ENCODE results near the gene FAM98C. TPM values are rescaled to one million over a fixed set of nuclear protein-coding genes. Genes with fewer than 3 reads are reported as not detected.

The FAM98C gene
- total and polyA plus RNA-seq, 2 of the 13 experiments (the other 11 are each of a cell fraction or from before 2014, with no cell fraction given), result 10.0 to 11.5 TPM

GRCh38 chr19:38437917-38438316 lies 35.0 kb downstream of the FAM98C start (continued):
- no peak for TF ChIP-seq ZBTB43 (CRISPR knock-in tag; conservative IDR thresholded peaks at IDR 0.05)
- TF ChIP-seq ZBTB33 (CRISPR knock-in tag; IDR thresholded peaks at IDR 0.05), result no peak
- no peak for TF ChIP-seq ETV5 (CRISPR knock-in tag; IDR thresholded peaks at IDR 0.05; ENCODE audit: borderline replicate concordance)
- no peak for TF ChIP-seq KLF12 (CRISPR knock-in tag; IDR thresholded peaks at IDR 0.05; ENCODE audit: borderline replicate concordance)
- TF ChIP-seq, protein P1, sequence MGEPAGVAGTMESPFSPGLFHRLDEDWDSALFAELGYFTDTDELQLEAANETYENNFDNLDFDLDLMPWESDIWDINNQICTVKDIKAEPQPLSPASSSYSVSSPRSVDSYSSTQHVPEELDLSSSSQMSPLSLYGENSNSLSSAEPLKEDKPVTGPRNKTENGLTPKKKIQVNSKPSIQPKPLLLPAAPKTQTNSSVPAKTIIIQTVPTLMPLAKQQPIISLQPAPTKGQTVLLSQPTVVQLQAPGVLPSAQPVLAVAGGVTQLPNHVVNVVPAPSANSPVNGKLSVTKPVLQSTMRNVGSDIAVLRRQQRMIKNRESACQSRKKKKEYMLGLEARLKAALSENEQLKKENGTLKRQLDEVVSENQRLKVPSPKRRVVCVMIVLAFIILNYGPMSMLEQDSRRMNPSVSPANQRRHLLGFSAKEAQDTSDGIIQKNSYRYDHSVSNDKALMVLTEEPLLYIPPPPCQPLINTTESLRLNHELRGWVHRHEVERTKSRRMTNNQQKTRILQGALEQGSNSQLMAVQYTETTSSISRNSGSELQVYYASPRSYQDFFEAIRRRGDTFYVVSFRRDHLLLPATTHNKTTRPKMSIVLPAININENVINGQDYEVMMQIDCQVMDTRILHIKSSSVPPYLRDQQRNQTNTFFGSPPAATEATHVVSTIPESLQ (CRISPR knock-in tag; conservative IDR thresholded peaks at IDR 0.05), result no peak
- TF ChIP-seq ZNF337 (CRISPR knock-in tag; IDR thresholded peaks at IDR 0.05; ENCODE audit: borderline replicate concordance, low read depth), result no peak
- TF ChIP-seq ZNF766 (CRISPR knock-in tag; IDR thresholded peaks at IDR 0.05; ENCODE audit: borderline replicate concordance), result no peak
- TF ChIP-seq MAZ (IDR thresholded peaks at IDR 0.05; ENCODE audit: borderline replicate concordance, low read depth, low read length), result no peak
- no peak for TF ChIP-seq MAZ (CRISPR knock-in tag; IDR thresholded peaks at IDR 0.05; ENCODE audit: low read depth)
- TF ChIP-seq STAG1 (CRISPR knock-in tag; IDR thresholded peaks at IDR 0.05), result no peak
- no peak for TF ChIP-seq FOSL2 (CRISPR knock-in tag; IDR thresholded peaks at IDR 0.05)
